ENCODE measurements around the gene INPP5B. TPM values are rescaled to one million over a fixed set of nuclear protein-coding genes. Genes with fewer than 3 reads are reported as not detected.

The INPP5B gene
- total RNA-seq, result 27.4 and 30.4 TPM in 2 replicates

DNA sequence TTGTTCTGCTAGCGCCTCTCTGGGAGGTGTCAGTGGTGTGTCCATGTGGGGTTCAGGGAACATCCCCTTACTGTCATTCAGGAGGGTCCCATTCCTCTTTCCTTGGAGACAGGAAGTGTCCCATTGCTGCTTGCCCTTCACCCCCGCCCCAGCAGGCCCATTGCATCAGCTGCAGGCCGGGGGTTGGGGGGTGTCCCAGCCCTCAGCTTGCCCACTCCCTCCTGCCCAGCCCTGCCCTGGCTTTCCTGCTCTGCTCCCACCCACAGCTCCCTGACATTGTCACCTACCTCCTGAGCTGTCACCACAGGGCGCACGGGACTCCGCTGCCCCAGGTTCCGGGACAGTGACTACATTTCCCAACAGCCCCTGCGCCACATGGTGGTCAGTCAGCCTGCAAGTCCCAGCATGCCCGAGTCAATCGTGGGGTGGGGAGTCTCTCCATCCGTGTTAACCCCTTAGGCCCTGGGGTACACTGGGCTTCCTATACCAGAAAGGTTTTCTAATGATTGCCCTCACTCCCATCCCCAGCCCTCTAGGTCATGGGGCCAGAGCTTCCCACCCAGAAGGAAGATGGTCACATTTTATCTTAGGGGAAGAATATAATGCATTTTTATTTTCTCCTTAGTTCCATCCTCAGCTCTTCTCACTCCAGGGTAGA, at the start of gene INPP5B:
INPP5B (minus strand) TSS at position 351 of the 658 bp plus-strand sequence. CDS start 745 bp downstream, outside the sequence.

DNA sequence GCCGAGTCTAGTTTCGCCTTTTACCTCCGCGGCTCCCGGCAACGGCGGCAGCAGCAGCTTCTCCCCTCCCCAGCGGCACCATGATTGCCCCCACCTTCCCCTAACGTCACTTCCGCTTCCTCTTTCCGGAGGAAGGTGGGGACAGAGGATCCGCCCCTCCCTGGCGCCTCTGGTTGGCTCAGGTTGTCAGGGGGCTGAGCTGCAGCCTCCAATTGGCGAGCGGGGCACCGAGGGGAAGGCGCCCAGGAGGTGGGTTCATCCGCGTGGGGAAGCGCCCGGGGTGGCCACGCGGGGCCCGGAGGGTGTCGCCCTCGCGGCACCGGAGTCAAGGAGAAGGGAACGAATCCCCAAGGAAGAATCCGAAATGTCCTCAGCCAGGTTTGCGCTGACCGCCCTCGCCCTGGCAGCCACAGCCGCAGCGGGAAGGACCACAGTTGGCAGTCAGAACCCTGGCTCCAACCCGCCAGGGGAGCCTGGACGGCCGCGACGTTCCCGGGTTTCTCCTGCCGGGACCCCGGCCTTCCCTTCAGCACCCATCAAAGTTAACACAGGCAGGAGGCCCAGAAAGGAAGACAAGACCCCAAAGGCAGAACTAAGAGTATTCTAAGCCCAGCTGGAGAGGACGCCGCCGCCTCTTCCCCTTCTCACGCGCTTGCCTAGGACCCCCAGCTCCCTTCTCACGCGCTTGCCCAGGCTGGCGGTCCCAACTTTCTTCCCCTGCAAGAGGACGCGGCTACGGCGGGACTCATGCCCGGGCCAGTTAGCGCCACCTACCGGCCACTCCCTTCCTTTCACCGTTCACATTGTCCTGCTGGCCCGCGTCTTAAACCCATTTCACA, 87.1 kb downstream of the INPP5B start, which contains the start of gene MTF1:
MTF1 (minus strand) TSS at position 86 of the 839 bp plus-strand sequence. CDS start 1,934 bp downstream, outside the sequence.

Other genes starting within 250 kb of the INPP5B start
- not detected in 2 replicates for gene EPHA10, start 181.9 kb downstream of the INPP5B start, total RNA-seq
- 0.99 and 2.2 TPM in 2 replicates for gene MANEAL, start 153.2 kb downstream of the INPP5B start, total RNA-seq
- gene C1orf122, start 139.3 kb downstream of the INPP5B start, total RNA-seq, result 23.1 and 26.7 TPM in 2 replicates
- 10.3 and 12.4 TPM in 2 replicates for gene YRDC, start 138.8 kb downstream of the INPP5B start, total RNA-seq
- 2.5 and 3.4 TPM in 2 replicates for gene MTF1, start 87.5 kb downstream of the INPP5B start, total RNA-seq
- gene SF3A3, start 43.0 kb upstream of the INPP5B start, total RNA-seq, result 105 and 109 TPM in 2 replicates
- gene FHL3, start 58.5 kb upstream of the INPP5B start, total RNA-seq, result 8.9 and 10.6 TPM in 2 replicates
- 36.2 and 38.3 TPM in 2 replicates for gene UTP11, start 65.7 kb upstream of the INPP5B start, total RNA-seq
- not detected in 2 replicates for gene POU3F1, start 99.7 kb upstream of the INPP5B start, total RNA-seq